Body of pancreas (tissue), 4 donors: ENCODE results near the gene ABR. TPM values are rescaled to one million over a fixed set of nuclear protein-coding genes. Genes with fewer than 3 reads are reported as not detected.

Source experiments
- ATAC-seq: fragments of 150-250 bp; one replicate; pipeline ENCODE4 v1.9.1; 2016
- DNase-seq, 4 donors: peaks; one replicate each; pipeline ENCODE4 v3.0.0-alpha.2; 2019
- H3K27ac ChIP-seq, 4 donors: fragments of 200-600 bp; sonication (generic); 1 replicate in 3 of 4; 2 replicates in 1 of 4; pipeline versions ENCODE4 v1.5.1 to v1.6.1; 2016 to 2019; ENCODE audit warnings: mild to moderate bottlenecking in 1 of 4, mixed read lengths in 1 of 4, moderate library complexity in 1 of 4
- H3K27me3 ChIP-seq, 2 donors: fragments of 200-600 bp; sonication (generic); one replicate each; pipeline ENCODE4 v1.6.0; 2016; ENCODE audit warnings: mild to moderate bottlenecking in 1 of 2
- H3K36me3 ChIP-seq, 2 donors: fragments of 200-600 bp; sonication (generic); replicated peaks in 1 of 2; 2 replicates each; pipeline ENCODE4 v1.5.1; 2016; ENCODE audit warnings: low read depth in 2 of 2; ENCODE audit not compliant: insufficient read depth in 1 of 2
- H3K4me1 ChIP-seq: fragments of 200-600 bp; sonication (generic); one replicate; pipeline ENCODE4 v1.6.0; 2016
- H3K4me3 ChIP-seq, 2 donors: fragments of 200-600 bp; sonication (generic); 1 replicate in 1 of 2; 2 replicates in 1 of 2; pipeline ENCODE4 v1.5.1; 2016 to 2019
- H3K9me3 ChIP-seq, 3 donors: fragments of 200-600 bp; sonication (generic); 1 replicate in 2 of 3; 2 replicates in 1 of 3; pipeline ENCODE4 v1.5.1; 2016
- POLR2A ChIP-seq, 3 donors: fragments of 450-650 bp; IDR thresholded peaks; one replicate each; pipeline ENCODE4 v1.6.1; 2016; ENCODE audit warnings: antibody characterized with exemption in 3 of 3, mild to moderate bottlenecking in 2 of 3
- WGBS, 2 donors: methylation state at CpG; one replicate each; pipeline ENCODE4 v1.1.5; 2017; 5-methylcytosine and 5-hydroxymethylcytosine counted together
- intact Hi-C: fragments of 100-400 bp; cut with DNase I; formaldehyde crosslinking; loops from one replicate; pipeline ENCODE4 v1.15.1; 2023
- total RNA-seq, 2 donors: library from RNA; depleted of rRNA; stranded (reverse); fragments of >200 nt; gene quantifications; one replicate each; pipeline ENCODE4 v1.1.0, GENCODE V29; 2016
- TF ChIP-seq, protein P1 (sequence below), 7 experiments: fragments of 450-650 bp in 4 of 7; fragments of 200-600 bp in 3 of 7; sonication (generic) in 3 of 7; IDR thresholded peaks; one replicate each; pipeline ENCODE4 v1.5.1; 2016 to 2019; ENCODE audit warnings: antibody characterized with exemption in 7 of 7

The ABR gene
- total RNA-seq, 2 donors from 2014 or later: 32.4 to 46.8 TPM

GRCh38 chr17:1182811-1183170, 3.0 kb upstream of the ABR start:
- intact Hi-C loops: loop anchor here (5.0 kb wide), 1 partner anchor 55 kb away; no protein-coding TSS in a partner anchor
- WGBS, 2 donors: 39 to 59% methylated on average over 8 to 11 of the region's 11 CpGs

GRCh38 chr17:1181753-1182137, 2.0 kb upstream of the ABR start:
- intact Hi-C loops: loop anchor here (5.0 kb wide), 1 partner anchor 54 kb away; no protein-coding TSS in a partner anchor
- 42 to 66% methylated on average over 14 of the region's 14 CpGs for WGBS, 2 donors
- peaks cover 28% of the 10 kb centered on the region for H3K4me1 ChIP-seq

More at GRCh38 chr17:1182811-1183170, 3.0 kb upstream of the ABR start:
- H3K4me3 ChIP-seq: no peak overlapping the region
- DNase-seq (no peak), ATAC-seq (no peak)
- H3K4me1 ChIP-seq: peaks cover 29% of the 10 kb centered on the region
- H3K27ac ChIP-seq: no peak overlapping the region
- peaks cover 0 to 18% of the 10 kb centered on the region in 2 donors for H3K27me3 ChIP-seq
- no peaks in the 10 kb centered on the region for H3K36me3 ChIP-seq
- TF ChIP-seq POLR2A (IDR thresholded peaks at IDR 0.05): no peak
- TF ChIP-seq, protein P1, sequence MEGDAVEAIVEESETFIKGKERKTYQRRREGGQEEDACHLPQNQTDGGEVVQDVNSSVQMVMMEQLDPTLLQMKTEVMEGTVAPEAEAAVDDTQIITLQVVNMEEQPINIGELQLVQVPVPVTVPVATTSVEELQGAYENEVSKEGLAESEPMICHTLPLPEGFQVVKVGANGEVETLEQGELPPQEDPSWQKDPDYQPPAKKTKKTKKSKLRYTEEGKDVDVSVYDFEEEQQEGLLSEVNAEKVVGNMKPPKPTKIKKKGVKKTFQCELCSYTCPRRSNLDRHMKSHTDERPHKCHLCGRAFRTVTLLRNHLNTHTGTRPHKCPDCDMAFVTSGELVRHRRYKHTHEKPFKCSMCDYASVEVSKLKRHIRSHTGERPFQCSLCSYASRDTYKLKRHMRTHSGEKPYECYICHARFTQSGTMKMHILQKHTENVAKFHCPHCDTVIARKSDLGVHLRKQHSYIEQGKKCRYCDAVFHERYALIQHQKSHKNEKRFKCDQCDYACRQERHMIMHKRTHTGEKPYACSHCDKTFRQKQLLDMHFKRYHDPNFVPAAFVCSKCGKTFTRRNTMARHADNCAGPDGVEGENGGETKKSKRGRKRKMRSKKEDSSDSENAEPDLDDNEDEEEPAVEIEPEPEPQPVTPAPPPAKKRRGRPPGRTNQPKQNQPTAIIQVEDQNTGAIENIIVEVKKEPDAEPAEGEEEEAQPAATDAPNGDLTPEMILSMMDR (IDR thresholded peaks at IDR 0.05): no peak
- H3K9me3 ChIP-seq: no peaks in the 10 kb centered on the region

DNA sequence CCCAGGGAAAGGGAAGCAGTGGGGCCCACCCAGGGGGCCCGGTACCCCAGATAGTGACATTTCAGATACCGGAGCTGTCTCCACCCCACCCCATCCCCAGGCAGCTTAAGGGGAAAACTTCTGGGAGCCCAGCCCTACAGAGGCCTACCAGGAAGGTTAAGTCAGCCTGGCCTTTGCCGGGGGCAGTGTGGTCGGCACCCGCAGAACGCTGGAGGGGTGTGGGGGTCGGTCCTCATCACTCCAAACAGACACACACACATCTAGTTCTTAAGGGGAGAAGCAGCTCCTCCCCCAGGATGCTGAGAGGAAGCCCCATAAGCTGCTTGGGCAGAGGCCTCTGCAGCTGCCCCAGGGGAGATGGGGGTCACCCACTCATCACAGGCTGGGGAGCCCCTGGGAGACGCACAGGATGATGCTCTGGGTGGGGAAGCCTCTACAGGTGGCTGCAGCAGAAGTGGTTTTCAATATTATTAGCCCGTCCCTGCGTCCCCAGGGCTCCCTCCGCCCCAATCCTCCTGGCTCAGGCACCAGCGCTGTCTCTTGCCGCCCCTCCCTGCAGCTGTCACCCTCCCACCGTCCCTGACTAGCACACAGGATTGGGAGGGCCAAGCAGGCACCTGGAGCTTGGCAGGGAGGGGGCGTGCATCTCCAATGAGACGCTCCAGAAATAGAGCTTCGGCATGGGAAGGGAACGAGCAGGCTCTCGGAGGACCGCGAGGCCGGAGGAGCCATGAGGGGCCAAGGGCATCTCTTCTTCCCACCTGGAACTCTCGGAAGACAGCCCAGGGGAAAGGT, 1.4 kb upstream of the ABR start:
- Histone ChIP-seq H3K27me3 (peaks cover 0 to 18% of the 10 kb centered on the region in 2 donors), H3K9me3 (no peaks in the 10 kb centered on the region), H3K4me1 (peaks cover 27% of the 10 kb centered on the region), H3K36me3 (no peaks in the 10 kb centered on the region), H3K27ac (no peak overlapping the region), H3K4me3 (no peak overlapping the region)
- intact Hi-C loops: loop anchor here (5.0 kb wide), 1 partner anchor 54 kb away; no protein-coding TSS in a partner anchor
- no peak for ATAC-seq
- WGBS, 2 donors: 31 to 56% methylated on average over 9 to 23 of the region's 23 CpGs
- no peak for TF ChIP-seq POLR2A (IDR thresholded peaks at IDR 0.05)
- TF ChIP-seq, protein P1 (IDR thresholded peaks at IDR 0.05): no peak
- no peak for DNase-seq

More at GRCh38 chr17:1181753-1182137, 2.0 kb upstream of the ABR start:
- Histone ChIP-seq H3K36me3 (no peaks in the 10 kb centered on the region), H3K9me3 (no peaks in the 10 kb centered on the region), H3K4me3 (no peak overlapping the region), H3K27ac (no peak overlapping the region), H3K27me3 (peaks cover 0 to 18% of the 10 kb centered on the region in 2 donors)
- TF ChIP-seq POLR2A (IDR thresholded peaks at IDR 0.05): no peak
- TF ChIP-seq, protein P1 (IDR thresholded peaks at IDR 0.05): no peak
- DNase-seq (no peak), ATAC-seq (no peak)

DNA sequence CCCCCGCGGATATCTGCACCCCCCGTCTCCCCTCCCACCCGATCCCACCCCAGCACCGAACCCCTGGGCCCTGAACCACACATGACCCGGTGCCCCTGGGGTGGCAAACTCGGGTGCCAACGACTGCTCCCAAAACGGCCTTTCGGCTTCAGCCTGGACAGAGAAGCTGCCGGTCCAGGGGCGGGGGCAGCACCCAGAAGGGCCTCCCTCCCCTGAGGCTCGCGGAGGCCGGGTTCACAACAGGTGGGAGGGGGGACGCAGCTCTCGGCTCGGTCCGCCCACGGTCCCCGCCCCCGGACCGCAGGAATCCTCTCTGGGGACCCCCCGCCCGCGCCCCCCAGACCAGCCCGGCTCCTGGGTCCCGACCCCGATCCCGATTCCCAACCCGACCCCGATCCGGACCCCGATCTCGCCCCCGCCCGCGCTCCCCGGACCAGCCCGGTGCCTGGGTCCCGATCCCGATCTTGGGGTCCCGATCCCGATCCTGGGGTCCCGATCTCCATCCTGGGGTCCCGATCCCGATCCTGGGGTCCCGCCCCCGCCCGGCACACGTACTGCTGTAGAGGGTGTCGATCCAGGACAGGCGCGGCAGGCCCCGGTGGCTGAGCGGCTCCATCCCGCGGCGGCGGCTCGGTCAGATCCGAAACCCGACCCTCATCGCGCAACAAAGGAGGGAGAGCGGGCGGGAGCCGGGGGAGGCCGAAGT, 516 bp downstream of the ABR start:
- Histone ChIP-seq H3K4me1 (peaks cover 27% of the 10 kb centered on the region), H3K27ac (peak overlapping the region in 1 of 4 donors; percentile 36), H3K27me3 (peaks cover 0 to 18% of the 10 kb centered on the region in 2 donors), H3K4me3 (peak overlapping the region; percentile 4 to 39), H3K36me3 (no peaks in the 10 kb centered on the region), H3K9me3 (no peaks in the 10 kb centered on the region)
- peak in 3 of 4 donors; percentile 29 to 42 (median 30) for DNase-seq
- ATAC-seq: peak; percentile 37
- WGBS, 2 donors: 1% methylated on average over 47 of the region's 69 CpGs; no CpG with 5 or more reads in 1 of the 2 donors
- intact Hi-C loops: no loop called here
- TF ChIP-seq, protein P1 (IDR thresholded peaks at IDR 0.05): no peak
- TF ChIP-seq POLR2A (IDR thresholded peaks at IDR 0.05): no peak
